ENCODE measurements around the gene RHBDF2. TPM values are rescaled to one million over a fixed set of nuclear protein-coding genes. Genes with fewer than 3 reads are reported as not detected.

The RHBDF2 gene
- polyA plus RNA-seq, 1 donor (not counting 4 experiments of a cell fraction or from before 2014, with no cell fraction given), result 14.9 TPM

GRCh38 chr17:76468634-76469010, 32.6 kb downstream of the RHBDF2 start:
- FAIRE-seq, result no peak
- H3K36me3 ChIP-seq (ENCODE audit: control insufficient read depth in 2 of 2, extremely low read depth in 1 of 2, insufficient read depth in 2 of 2, low read length in 2 of 2), result peaks cover 9 to 27% of the 10 kb centered on the region in 2 experiments
- H3K27me3 ChIP-seq (ENCODE audit: control insufficient read depth, extremely low read depth, insufficient read depth, low read length), result no peaks in the 10 kb centered on the region
- H3K9me1 ChIP-seq (ENCODE audit: control insufficient read depth, extremely low read depth, insufficient read depth, low read length), result no peaks in the 10 kb centered on the region
- no peaks in the 10 kb centered on the region for H3K79me2 ChIP-seq (ENCODE audit: control insufficient read depth, insufficient read depth, low read length)
- H2AFZ ChIP-seq (ENCODE audit: control insufficient read depth, low read length), result no peak overlapping the region
- H3K4me2 ChIP-seq (ENCODE audit: control insufficient read depth, extremely low read depth, insufficient read depth, low read depth, low read length), result no peak overlapping the region
- no peak overlapping the region for H3K27ac ChIP-seq (ENCODE audit: control insufficient read depth, insufficient read depth, low read length)
- no peak overlapping the region for H3K9ac ChIP-seq (ENCODE audit: control insufficient read depth, extremely low read depth, insufficient read depth, low read length)
- no peaks in the 10 kb centered on the region for H4K20me1 ChIP-seq (ENCODE audit: control insufficient read depth, extremely low read depth, insufficient read depth, low read length)
- dilution Hi-C loops (cut with MboI; ENCODE audit: extremely low pct_ligation_motif_present, low sequenced_read_pairs), result no loop called here
- no peak for TF ChIP-seq EZH2 (IDR thresholded peaks at IDR 0.05; ENCODE audit: low read length)
- TF ChIP-seq CTCF (optimal IDR thresholded peaks at IDR 0.05 in 1 of 3, IDR thresholded peaks at IDR 0.05 in 1 of 3, conservative IDR thresholded peaks at IDR 0.05 in 1 of 3; ENCODE audit: extremely low read depth in 1 of 3, insufficient read depth in 2 of 3, low read length in 3 of 3), result no peak
- H3K4me1 ChIP-seq (ENCODE audit: control insufficient read depth, extremely low read depth, insufficient read depth, low read length), result no peaks in the 10 kb centered on the region
- no peaks in the 10 kb centered on the region for H3K9me3 ChIP-seq (ENCODE audit: control insufficient read depth, low read depth, low read length)
- no peak overlapping the region for H3K4me3 ChIP-seq (ENCODE audit: control insufficient read depth in 2 of 3, extremely low read depth in 1 of 3, insufficient read depth in 2 of 3, low read depth in 1 of 3, low read length in 3 of 3)
- no peak for DNase-seq (ENCODE audit: low read depth, low spot score)

- H3K27me3 ChIP-seq (ENCODE audit: control insufficient read depth, extremely low read depth, insufficient read depth, low read length), result no peaks in the 10 kb centered on the region
- H3K9ac ChIP-seq (ENCODE audit: control insufficient read depth, extremely low read depth, insufficient read depth, low read length), result no peak overlapping the region
- no peak for FAIRE-seq
- TF ChIP-seq EZH2 (IDR thresholded peaks at IDR 0.05; ENCODE audit: low read length) (no peak), CTCF (optimal IDR thresholded peaks at IDR 0.05 in 1 of 3, IDR thresholded peaks at IDR 0.05 in 1 of 3, conservative IDR thresholded peaks at IDR 0.05 in 1 of 3; ENCODE audit: extremely low read depth in 1 of 3, insufficient read depth in 2 of 3, low read length in 3 of 3) (no peak)
- no peaks in the 10 kb centered on the region for H3K9me1 ChIP-seq (ENCODE audit: control insufficient read depth, extremely low read depth, insufficient read depth, low read length)
- H3K36me3 ChIP-seq (ENCODE audit: control insufficient read depth in 2 of 2, extremely low read depth in 1 of 2, insufficient read depth in 2 of 2, low read length in 2 of 2), result peaks cover 6 to 23% of the 10 kb centered on the region in 2 experiments
- no peaks in the 10 kb centered on the region for H3K79me2 ChIP-seq (ENCODE audit: control insufficient read depth, insufficient read depth, low read length)
- H3K4me2 ChIP-seq (ENCODE audit: control insufficient read depth, extremely low read depth, insufficient read depth, low read depth, low read length), result no peak overlapping the region
- no peaks in the 10 kb centered on the region for H4K20me1 ChIP-seq (ENCODE audit: control insufficient read depth, extremely low read depth, insufficient read depth, low read length)
- no peak overlapping the region for H3K27ac ChIP-seq (ENCODE audit: control insufficient read depth, insufficient read depth, low read length)
- H3K9me3 ChIP-seq (ENCODE audit: control insufficient read depth, low read depth, low read length), result no peaks in the 10 kb centered on the region
- H2AFZ ChIP-seq (ENCODE audit: control insufficient read depth, low read length), result no peak overlapping the region
- dilution Hi-C loops (cut with MboI; ENCODE audit: extremely low pct_ligation_motif_present, low sequenced_read_pairs), result no loop called here
- no peak for DNase-seq (ENCODE audit: low read depth, low spot score)
- H3K4me1 ChIP-seq (ENCODE audit: control insufficient read depth, extremely low read depth, insufficient read depth, low read length), result no peaks in the 10 kb centered on the region
- H3K4me3 ChIP-seq (ENCODE audit: control insufficient read depth in 2 of 3, extremely low read depth in 1 of 3, insufficient read depth in 2 of 3, low read depth in 1 of 3, low read length in 3 of 3), result no peak overlapping the region
Measured at GRCh38 chr17:76467809-76468633, 33.2 kb downstream of the RHBDF2 start.

Measured in keratinocyte (primary cell).